G401 (cell line): Measurements from ENCODE around the gene SCARB2. TPM values are rescaled to one million over a fixed set of nuclear protein-coding genes. Genes with fewer than 3 reads are reported as not detected.

ENCODE experiments used
- DNase-seq: peaks from one replicate; pipeline ENCODE4 v3.0.0-alpha.2; 2015; ENCODE audit warnings: low spot score
- in situ Hi-C: cut with HindIII; loops from 2 replicates; pipeline ENCODE4 v1.10.0; 2016; ENCODE audit warnings: low sequenced_read_pairs, mixed read lengths
- total RNA-seq: library from RNA; depleted of rRNA; stranded (reverse); fragments of >200 nt; shearing (Covaris generic); gene quantifications from 2 replicates; pipeline ENCODE4 v1.2.3, GENCODE V29; 2014

Gene SCARB2
- total RNA-seq, 1 experiment from 2014 or later, result 61.3 TPM

DNA sequence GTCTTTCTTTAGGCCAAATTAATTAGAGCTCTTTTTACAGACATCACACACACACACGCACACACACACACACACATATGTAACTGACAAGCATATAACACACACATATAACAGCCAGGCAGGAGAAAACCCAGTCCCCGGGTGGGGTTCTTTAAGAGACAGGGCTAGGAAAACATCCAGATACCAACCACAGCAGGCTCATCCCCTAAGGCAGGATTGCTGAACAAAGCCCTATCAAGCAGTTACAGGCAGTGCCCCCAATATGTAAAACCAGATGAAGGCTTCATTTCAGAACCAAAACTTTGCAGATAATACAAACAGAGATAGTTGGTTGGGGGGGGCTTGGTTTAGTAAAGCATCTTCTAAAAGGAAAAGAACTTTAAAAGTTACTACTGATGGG, 19.9 kb upstream of the SCARB2 start:
- no peak for DNase-seq
- in situ Hi-C loops, result no loop called here

DNA sequence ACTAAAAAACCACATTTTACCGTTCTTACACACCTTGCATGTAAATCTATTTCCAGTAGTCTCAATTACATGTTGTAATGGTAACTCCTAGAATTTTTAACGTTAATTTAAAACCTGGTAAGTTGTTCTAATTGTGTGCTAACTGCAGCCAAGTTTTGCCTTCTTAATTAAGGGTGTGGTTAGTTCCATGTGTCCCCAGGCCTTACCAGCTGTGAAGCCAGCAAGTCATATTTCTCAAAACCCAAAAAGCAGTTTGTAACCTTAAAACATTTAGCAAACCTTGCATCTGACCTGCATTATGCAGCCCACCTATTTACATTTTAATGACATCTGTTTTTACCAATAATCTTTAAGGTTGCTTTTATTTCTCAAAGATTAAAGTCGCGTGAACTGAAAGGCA, 19.5 kb upstream of the SCARB2 start:
- DNase-seq, result no peak
- in situ Hi-C loops, result no loop called here

- DNase-seq, result no peak
- in situ Hi-C loops, result no loop called here
These were observed 19.1 kb upstream of the SCARB2 start for GRCh38 chr4:76232681-76233080.

DNA sequence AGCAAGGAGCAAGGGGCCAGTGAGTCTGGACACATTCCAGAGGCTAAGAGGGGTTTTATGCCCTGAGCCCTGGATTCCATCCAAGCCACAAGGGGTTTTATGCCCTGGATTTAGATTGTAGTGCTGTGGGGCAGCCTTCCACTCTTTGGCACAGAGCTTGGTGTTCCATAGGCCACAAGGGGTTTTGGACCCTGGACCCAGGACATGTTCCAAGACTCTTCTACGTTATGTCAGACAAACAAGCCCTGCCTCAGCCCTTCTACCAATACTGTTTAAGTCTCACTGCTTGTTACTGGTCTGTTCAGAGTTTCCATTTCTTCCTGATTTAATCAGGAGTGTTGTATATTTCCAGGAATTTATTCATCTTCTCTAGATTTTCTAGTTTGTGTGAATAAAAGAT, 12.8 kb upstream of the SCARB2 start:
- in situ Hi-C loops, result no loop called here
- no peak for DNase-seq

GRCh38 chr4:76224171-76224570, 10.5 kb upstream of the SCARB2 start:
- DNase-seq, result no peak
- in situ Hi-C loops, result no loop called here

- in situ Hi-C loops, result no loop called here
These were observed 5.9 kb upstream of the SCARB2 start for GRCh38 chr4:76219299-76220055.

DNA sequence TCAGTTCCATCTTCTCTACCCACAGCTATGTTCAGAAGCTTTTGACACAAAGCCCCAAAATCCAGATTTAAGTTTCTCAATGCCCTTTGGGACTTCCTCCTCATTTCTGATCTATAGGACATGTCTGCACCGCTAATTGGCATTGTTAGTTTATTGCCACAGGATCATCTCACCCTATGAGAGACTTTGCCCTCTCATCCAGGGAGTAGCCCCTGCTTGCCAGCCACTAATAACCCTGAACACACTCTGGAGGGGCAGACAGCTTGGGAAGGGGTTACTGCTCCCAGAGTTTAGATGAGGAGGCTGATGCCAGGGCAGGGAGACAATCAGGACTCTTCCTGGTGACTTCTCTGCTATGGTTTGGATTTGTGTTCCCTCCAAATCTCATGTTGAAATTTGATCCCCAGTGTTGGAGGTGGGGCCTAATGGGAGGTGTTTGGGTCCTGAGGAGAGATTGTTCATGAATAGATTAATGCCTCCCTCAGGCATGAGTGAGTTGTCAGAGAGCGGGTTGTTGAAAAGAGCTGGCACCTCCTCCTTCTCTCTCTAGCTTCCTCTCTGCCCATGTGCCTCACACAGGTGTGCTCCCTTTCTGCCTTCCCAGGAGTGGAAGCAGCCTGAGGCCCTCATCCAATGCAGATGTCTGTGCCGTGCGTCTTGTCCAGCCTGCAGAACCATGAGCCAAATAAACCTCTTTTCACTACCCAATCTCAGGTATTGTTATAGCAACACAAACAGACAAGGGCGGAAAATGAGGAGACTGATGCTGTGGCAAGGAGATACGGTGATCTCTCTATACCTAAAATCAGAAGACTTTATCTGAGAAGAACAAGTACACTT, 3.6 kb upstream of the SCARB2 start:
- DNase-seq, result no peak
- in situ Hi-C loops, result no loop called here

More at GRCh38 chr4:76219299-76220055, 5.9 kb upstream of the SCARB2 start:
- DNase-seq, result no peak

DNA sequence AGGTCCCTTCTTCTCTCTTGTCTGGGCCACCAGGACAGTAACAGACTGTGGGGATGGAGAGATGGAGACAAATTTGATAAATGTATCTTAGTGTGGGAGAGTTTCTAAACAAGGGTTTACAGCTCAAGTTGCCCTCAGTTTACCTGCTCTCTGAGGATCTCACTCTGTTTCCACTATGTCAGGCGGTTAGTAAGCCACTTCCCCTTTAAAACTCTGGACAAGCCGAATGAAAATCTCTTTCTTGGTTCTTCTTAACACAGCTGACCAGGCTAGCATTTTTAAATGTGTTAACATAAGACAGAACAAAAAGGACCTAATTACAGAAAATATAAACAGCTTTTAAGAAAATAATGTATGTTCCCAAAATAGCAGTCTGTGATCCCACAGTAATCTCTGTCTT, 2.9 kb upstream of the SCARB2 start:
- in situ Hi-C loops, result no loop called here
- DNase-seq, result no peak

DNA sequence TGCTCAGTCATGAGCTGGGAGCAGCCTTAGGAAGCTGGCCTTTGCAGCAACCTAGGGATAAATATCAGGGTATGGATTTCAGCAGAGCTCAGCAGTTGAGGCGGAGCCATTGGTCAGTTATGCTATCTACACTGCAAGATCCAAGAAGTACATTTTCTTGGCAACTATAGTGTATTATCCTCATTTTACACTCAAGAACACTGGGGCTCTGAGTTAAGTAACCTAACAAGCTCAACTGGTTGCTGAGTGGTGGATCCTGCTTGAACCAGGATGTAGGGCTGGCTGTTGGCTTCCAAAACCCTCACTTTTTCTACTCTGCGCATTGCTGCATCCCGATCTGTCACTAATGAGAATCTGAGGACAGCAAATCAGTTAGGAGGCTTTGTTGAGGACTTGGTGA, 1.5 kb upstream of the SCARB2 start:
- in situ Hi-C loops, result no loop called here
- DNase-seq, result no peak

- DNase-seq, result no peak
- in situ Hi-C loops, result no loop called here
These were observed 602 bp upstream of the SCARB2 start for GRCh38 chr4:76214177-76214675.

GRCh38 chr4:76212851-76213414, 691 bp downstream of the SCARB2 start:
- in situ Hi-C loops, result no loop called here
- DNase-seq, result peak; percentile 46

DNA sequence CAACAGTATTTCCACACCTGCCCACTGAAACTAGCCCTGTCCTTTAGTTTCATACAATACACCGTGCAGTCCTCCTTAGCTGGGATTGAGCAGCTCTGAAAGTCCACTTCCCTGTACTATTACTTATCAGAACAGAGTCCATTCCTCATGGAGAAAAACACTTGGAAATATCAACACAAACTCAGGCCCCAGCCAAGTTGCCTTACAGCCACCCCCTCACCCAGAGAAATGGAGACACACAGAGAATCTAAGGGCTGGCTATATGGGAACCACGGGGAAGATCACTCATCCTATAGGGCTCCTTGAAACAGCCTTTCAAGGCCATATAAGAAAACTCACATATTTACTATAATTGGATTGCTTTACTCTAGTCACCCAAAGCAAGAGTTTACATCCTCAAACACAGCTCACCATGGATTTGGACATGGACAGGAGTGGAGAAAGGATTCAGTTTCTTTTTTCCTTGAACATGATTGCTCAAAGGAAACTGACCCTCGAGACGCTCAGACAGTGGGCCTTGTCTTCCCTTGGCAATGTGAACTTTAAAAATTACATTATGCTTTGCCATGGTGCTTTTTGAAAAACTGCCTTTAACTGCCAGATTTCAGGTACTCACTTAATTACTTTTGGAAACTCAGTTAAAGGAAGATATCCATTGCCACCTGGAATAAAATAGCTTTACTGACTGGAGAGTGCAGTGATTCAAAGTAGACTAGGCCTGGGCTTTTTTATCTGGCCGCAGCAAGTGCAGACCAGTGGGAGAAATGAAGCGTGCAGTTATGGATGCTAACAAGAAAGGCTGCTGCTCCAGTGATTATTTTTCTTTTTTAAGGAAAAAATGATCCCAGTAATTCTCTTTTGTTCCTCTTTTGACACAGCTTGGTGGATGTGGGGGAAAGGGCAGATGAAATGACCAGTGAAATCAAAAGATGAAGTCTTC, 1.6 kb downstream of the SCARB2 start:
- in situ Hi-C loops, result no loop called here
- DNase-seq, result peak; percentile 38

GRCh38 chr4:76210452-76210851, 3.2 kb downstream of the SCARB2 start:
- in situ Hi-C loops, result no loop called here
- DNase-seq, result no peak

DNA sequence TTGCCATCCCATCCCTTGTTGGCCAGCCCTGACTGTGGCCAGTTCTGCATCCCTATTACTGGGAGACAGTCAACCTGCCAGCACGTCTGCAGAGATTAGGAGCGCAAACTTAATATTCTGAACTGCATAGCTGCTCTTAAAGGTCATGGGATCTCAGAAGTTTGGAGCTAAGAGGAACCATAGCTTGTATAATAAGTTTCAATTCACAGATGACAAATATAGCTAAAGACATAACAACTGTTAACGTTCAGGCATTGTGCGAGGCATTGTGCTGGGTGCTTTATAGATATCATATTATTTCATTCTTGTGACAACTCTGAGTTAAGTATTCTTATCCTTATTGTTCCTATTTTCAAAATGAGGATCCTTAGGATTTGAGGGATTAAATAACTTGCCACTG, 3.7 kb downstream of the SCARB2 start:
- in situ Hi-C loops, result no loop called here
- DNase-seq, result no peak

GRCh38 chr4:76208005-76208765, 5.4 kb downstream of the SCARB2 start:
- peak; percentile 16 for DNase-seq
- in situ Hi-C loops, result no loop called here

GRCh38 chr4:76207549-76207948, 6.1 kb downstream of the SCARB2 start:
- in situ Hi-C loops, result no loop called here
- peak; percentile 47 for DNase-seq

DNA sequence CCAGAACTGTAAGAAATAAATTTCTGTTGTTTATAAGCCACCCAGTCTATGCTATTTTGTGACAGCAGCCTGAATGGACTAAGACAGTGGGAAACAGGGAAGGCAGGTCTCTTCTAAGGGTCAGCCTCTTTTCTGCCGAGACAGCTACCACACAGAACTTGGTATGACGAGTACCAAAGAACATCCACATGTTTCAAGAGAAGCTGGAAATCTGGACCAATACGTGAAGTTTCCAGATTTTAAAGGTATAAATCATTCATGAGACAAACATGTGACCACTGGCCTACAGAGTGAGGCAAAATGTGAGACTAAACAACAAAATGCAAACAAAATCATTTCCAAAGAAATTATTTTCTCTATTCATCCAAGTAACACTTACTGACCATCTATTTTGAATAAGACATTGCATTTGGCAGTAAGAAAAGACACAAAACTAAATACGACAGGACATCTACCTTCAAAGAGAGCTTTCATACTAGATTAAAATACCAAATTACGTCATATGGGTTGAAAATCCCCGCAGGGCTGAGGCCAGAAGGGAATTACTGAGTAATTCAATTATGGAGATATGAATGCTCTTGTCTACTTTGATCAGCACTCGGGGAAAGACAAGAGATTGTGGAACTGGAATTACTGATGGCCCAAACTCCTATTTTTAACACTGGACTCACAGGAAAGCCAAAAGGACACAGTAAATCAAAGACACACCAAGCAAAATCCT, 7.2 kb downstream of the SCARB2 start:
- peak; percentile 15 for DNase-seq
- in situ Hi-C loops, result no loop called here

- DNase-seq, result no peak
- in situ Hi-C loops, result no loop called here
These were observed 8.1 kb downstream of the SCARB2 start for GRCh38 chr4:76205476-76205875.
